MCF 10A (cell line): ENCODE data around the gene RAD51B. TPM values are rescaled to one million over a fixed set of nuclear protein-coding genes. Genes with fewer than 3 reads are reported as not detected.
A peak's percentile ranks its signal among the peaks of the same experiment; 100 is the strongest.

Experiments
- BruUV-seq: library from RNA; stranded (reverse); fragments of 400-500 nt; replicated peaks from 2 replicates; lab custom pipeline; 2021; lab: Mats Ljungman, UMichigan
- CTCF ChIA-PET: fragments of 300-600 bp; sonication (Branson Sonifier 250); formaldehyde crosslinking; extraction: SDS; loops from one replicate; lab custom pipeline; 2021; ENCODE audit warnings: antibody characterized with exemption, inconsistent platforms; lab: Yijun Ruan, JAX
- POLR2A ChIA-PET: fragments of 300-600, 350-650 bp; sonication (Branson Sonifier 250); formaldehyde crosslinking; extraction: SDS; loops from one replicate; lab custom pipeline; 2020; ENCODE audit warnings: antibody characterized with exemption, inconsistent platforms; lab: Yijun Ruan, JAX
- DNase-seq: peaks from one replicate; pipeline ENCODE4 v3.0.0-alpha.2; 2018; ENCODE audit not compliant: unreplicated experiment
- H3K27ac Mint-ChIP-seq: one replicate; pipeline ENCODE4 v1.8.0; 2022; ENCODE audit warnings: mild to moderate bottlenecking, low read depth, mixed read lengths; ENCODE audit not compliant: unreplicated experiment
- H3K27me3 Mint-ChIP-seq: one replicate; pipeline ENCODE4 v1.8.0; 2022; ENCODE audit warnings: mixed read lengths; ENCODE audit not compliant: insufficient read depth, unreplicated experiment
- H3K36me3 Mint-ChIP-seq: one replicate; pipeline ENCODE4 v1.8.0; 2022; ENCODE audit warnings: mild to moderate bottlenecking, moderate library complexity, mixed read lengths; ENCODE audit not compliant: insufficient read depth, unreplicated experiment
- H3K4me1 Mint-ChIP-seq: one replicate; pipeline ENCODE4 v1.8.0; 2022; ENCODE audit warnings: mixed read lengths; ENCODE audit not compliant: insufficient read depth, unreplicated experiment
- H3K4me3 Mint-ChIP-seq: one replicate; pipeline ENCODE4 v1.8.0; 2022; ENCODE audit warnings: mild to moderate bottlenecking, moderate library complexity, mixed read lengths; ENCODE audit not compliant: unreplicated experiment
- H3K9me3 Mint-ChIP-seq: one replicate; pipeline ENCODE4 v1.8.0; 2022; ENCODE audit warnings: mixed read lengths; ENCODE audit not compliant: unreplicated experiment
- CTCF ChIP-seq: fragments of 200-600 bp; IDR thresholded peaks from one replicate; pipeline ENCODE4 v1.8.0; 2022; ENCODE audit warnings: antibody characterized with exemption, mild to moderate bottlenecking; ENCODE audit not compliant: unreplicated experiment
- intact Hi-C: fragments of 100-400 bp; cut with micrococcal nuclease; formaldehyde crosslinking; loops from 2 replicates; pipeline ENCODE4 v1.14.1; 2022
- total RNA-seq: library from RNA; stranded (reverse); gene quantifications from 2 replicates; pipeline ENCODE4 v1.2.3, GENCODE V29; 2022

Gene RAD51B
- total RNA-seq, 1 experiment from 2014 or later = 14.6 TPM

GRCh38 chr14:68543516-68543915 is 723.9 kb downstream of the RAD51B start:
- intact Hi-C loops = no loop called here
- DNase-seq = no peak
- Mint-ChIP-seq H3K27me3 (no peaks in the 10 kb centered on the region), H3K27ac (peak overlapping the region; percentile 98), H3K36me3 (peaks cover 9% of the 10 kb centered on the region), H3K9me3 (no peaks in the 10 kb centered on the region), H3K4me1 (peaks cover 59% of the 10 kb centered on the region), H3K4me3 (no peak overlapping the region)
- no peak for TF ChIP-seq CTCF
- CTCF ChIA-PET = interaction anchor here (1.0 kb wide), 1 partner anchor 25 kb away, joined by 4 read pairs; no protein-coding TSS in a partner anchor
- POLR2A ChIA-PET = interaction anchor here (0.6 to 2.4 kb wide), 21 partner anchors 8 to 1132 kb away, joined by 3 to 13 read pairs (median 4); partner anchors contain the start of gene PLEK2
- BruUV-seq = no TSS peak

- ChIA-PET POLR2A (interaction anchor here (0.6 to 2.4 kb wide), 15 partner anchors 9 to 251 kb away, joined by 3 to 13 read pairs (median 5); partner anchors contain the start of gene ZFP36L1), CTCF (no interaction called here)
- BruUV-seq = TSS peak; percentile 12
- Mint-ChIP-seq H3K27ac (peak overlapping the region; percentile 98), H3K4me1 (peaks cover 65% of the 10 kb centered on the region), H3K9me3 (no peaks in the 10 kb centered on the region), H3K4me3 (peak overlapping the region; percentile 3), H3K36me3 (peaks cover 10% of the 10 kb centered on the region), H3K27me3 (no peaks in the 10 kb centered on the region)
- DNase-seq = peak; percentile 98
- intact Hi-C loops = no loop called here
- TF ChIP-seq CTCF = no peak
Measured at GRCh38 chr14:68544081-68544892, 724.7 kb downstream of the RAD51B start.

GRCh38 chr14:68546839-68547238 is 727.3 kb downstream of the RAD51B start:
- Mint-ChIP-seq H3K4me1 (peaks cover 83% of the 10 kb centered on the region), H3K9me3 (no peaks in the 10 kb centered on the region), H3K27me3 (no peaks in the 10 kb centered on the region), H3K27ac (peak overlapping the region; percentile 98), H3K36me3 (peaks cover 14% of the 10 kb centered on the region), H3K4me3 (peak overlapping the region; percentile 69)
- no peak for TF ChIP-seq CTCF
- no TSS peak for BruUV-seq
- intact Hi-C loops = loop anchor here (1.0 to 5.0 kb wide), 6 partner anchors 83 to 605 kb away; no protein-coding TSS in a partner anchor
- CTCF ChIA-PET = interaction anchor here (0.6 to 2.1 kb wide), 12 partner anchors 25 to 602 kb away, joined by 3 to 8 read pairs (median 4); no protein-coding TSS in a partner anchor
- POLR2A ChIA-PET = interaction anchor here (0.6 to 6.9 kb wide), 56 partner anchors 8 to 681 kb away, joined by 3 to 403 read pairs (median 5); partner anchors contain the start of gene ZFP36L1
- DNase-seq = peak; percentile 89
